Stomach (tissue), 9 donors: ENCODE measurements around the gene MICAL3. TPM values are rescaled to one million over a fixed set of nuclear protein-coding genes. Genes with fewer than 3 reads are reported as not detected.

ENCODE experiments used
- DNase-seq, 2 donors: peaks; one replicate each; pipeline versions ENCODE4 v3.0.0 to v3.0.0-alpha.2; 2013 to 2019
- H3K27ac ChIP-seq, 5 donors: fragments of 200-600 bp in 4 of 5; sonication (generic) in 4 of 5; one replicate each; pipeline ENCODE4 v1.5.1; 2013 to 2019; ENCODE audit warnings: mild to moderate bottlenecking in 1 of 5, moderate library complexity in 1 of 5
- H3K27me3 ChIP-seq, 3 donors: fragments of 200-600 bp; sonication (generic); one replicate each; pipeline ENCODE4 v1.5.1; 2017 to 2019; ENCODE audit warnings: mixed run types in 1 of 3
- H3K36me3 ChIP-seq, 4 donors: fragments of 200-600 bp; sonication (generic); 1 replicate in 3 of 4; 2 replicates in 1 of 4; pipeline ENCODE4 v1.5.1; 2016 to 2019
- H3K4me1 ChIP-seq, 4 donors: fragments of 200-600 bp; sonication (generic); one replicate each; pipeline ENCODE4 v1.5.1; 2016 to 2019
- H3K4me3 ChIP-seq, 4 donors: fragments of 200-600 bp; sonication (generic) in 3 of 4; one replicate each; pipeline ENCODE4 v1.5.1; 2016 to 2019; ENCODE audit warnings: mild to moderate bottlenecking in 1 of 4
- H3K9me3 ChIP-seq, 4 donors: fragments of 200-600 bp; sonication (generic); one replicate each; pipeline ENCODE4 v1.5.1; 2016 to 2019
- CTCF ChIP-seq, 7 experiments: fragments of 450-650 bp in 4 of 7; fragments of 200-600 bp in 3 of 7; sonication (generic) in 3 of 7; IDR thresholded peaks; one replicate each; pipeline ENCODE4 v1.5.1; 2016 to 2019; ENCODE audit warnings: antibody characterized with exemption in 7 of 7, control low read depth in 2 of 7, mild to moderate bottlenecking in 1 of 7
- EP300 ChIP-seq: sonication (generic); formaldehyde crosslinking; IDR thresholded peaks from one replicate; pipeline ENCODE4 v1.6.1; 2017; ENCODE audit warnings: antibody characterized with exemption
- POLR2A ChIP-seq, 4 donors: fragments of 450-650 bp; IDR thresholded peaks; one replicate each; pipeline ENCODE4 v1.6.1; 2016; ENCODE audit warnings: antibody characterized with exemption in 4 of 4, control low read depth in 2 of 4, mild to moderate bottlenecking in 1 of 4, moderate library complexity in 1 of 4
- POLR2AphosphoS5 ChIP-seq, 3 donors: sonication (generic); formaldehyde crosslinking; IDR thresholded peaks; one replicate each; pipeline ENCODE4 v1.6.1; 2016; ENCODE audit warnings: antibody characterized with exemption in 3 of 3
- WGBS, 5 donors: extraction: QIAGEN DNeasy Blood & Tissue Kit in 3 of 5; methylation state at CpG; one replicate each; pipeline versions ENCODE4 v1.1.5 to v1.1.7; 2013 to 2018; 5-methylcytosine and 5-hydroxymethylcytosine counted together
- intact Hi-C: fragments of 100-400 bp; cut with DNase I; formaldehyde crosslinking; loops from one replicate; pipeline ENCODE4 v1.15.1; 2023; ENCODE audit warnings: low total_unique reads
- polyA plus RNA-seq, 3 donors: library from polyadenylated mRNA; stranded (reverse); fragments of 200-250 nt; gene quantifications; one replicate each; pipeline ENCODE4 v1.2.3, GENCODE V29; 2013
- small RNA-seq, 4 donors: library from RNA; depleted of rRNA; stranded (forward); fragments of <200 nt; gene quantifications; one replicate each; pipeline ENCODE3, GENCODE V24; 2016
- total RNA-seq, 5 donors: library from RNA; depleted of rRNA; stranded (reverse); fragments of >200 nt; gene quantifications; one replicate each; pipeline versions ENCODE4 v1.1.0 to v1.2.3, GENCODE V29; 2014 to 2016
- donor health status: healthy with polysubstance abuse.
- donor health status: Bipolar disorder and iron deficiency.
- donor health status: healthy.

The MICAL3 gene
- total and polyA plus RNA-seq, 8 donors, result 3.5 to 130 (median 24.0) TPM

- Histone ChIP-seq H3K4me3 (no peak overlapping the region), H3K27me3 (no peaks in the 10 kb centered on the region), H3K27ac (no peak overlapping the region), H3K4me1 (peaks cover 0 to 12% (median 9%) of the 10 kb centered on the region in 4 donors), H3K36me3 (peaks cover 0 to 61% (median 54%) of the 10 kb centered on the region in 4 donors), H3K9me3 (no peaks in the 10 kb centered on the region)
- WGBS, 5 donors, result 88 to 97% (median 93%) methylated on average over 25 to 36 of the region's 36 CpGs
- intact Hi-C loops, result no loop called here
- DNase-seq, result no peak
- TF ChIP-seq EP300 (no peak), POLR2A (IDR thresholded peaks at IDR 0.05) (no peak), CTCF (IDR thresholded peaks at IDR 0.05) (no peak), POLR2AphosphoS5 (IDR thresholded peaks at IDR 0.05) (no peak)
Observed at GRCh38 chr22:17739196-17739975, 285.0 kb downstream of the MICAL3 start.

GRCh38 chr22:17738386-17739128 is 285.8 kb downstream of the MICAL3 start:
- no peaks in the 10 kb centered on the region for H3K27me3 ChIP-seq
- H3K4me3 ChIP-seq, result no peak overlapping the region
- TF ChIP-seq POLR2AphosphoS5 (IDR thresholded peaks at IDR 0.05), result no peak
- no peak for TF ChIP-seq CTCF (IDR thresholded peaks at IDR 0.05)
- 90 to 95% (median 91%) methylated on average over 19 to 21 of the region's 21 CpGs for WGBS, 5 donors
- no peak overlapping the region for H3K27ac ChIP-seq
- H3K36me3 ChIP-seq, result peaks cover 4 to 66% (median 59%) of the 10 kb centered on the region in 4 donors
- H3K9me3 ChIP-seq, result no peaks in the 10 kb centered on the region
- intact Hi-C loops, result no loop called here
- H3K4me1 ChIP-seq, result peaks cover 0 to 6% (median 5%) of the 10 kb centered on the region in 4 donors
- DNase-seq, result no peak

Small RNAs within 50 kb of the gene (small RNA-seq; reads per million reads assigned to genes)
- gene MIR3198-1, result 0 reads per million in 4 donors
- 0 reads per million in 4 donors for gene MIR648

Other genes starting within 250 kb of the MICAL3 start
- gene PEX26, start 53.4 kb upstream of the MICAL3 start, total RNA-seq, result 100 to 1,000 TPM in 1 of 5 donors, 10 to 100 TPM in 4; 11.7 to 564 (median 17.9) TPM
- gene PEX26, start 53.4 kb upstream of the MICAL3 start, polyA plus RNA-seq, result 10 to 100 TPM in 2 of 3 donors, 1 to 10 TPM in 1; 6.7 to 20.5 (median 12.7) TPM
- not detected for gene TUBA8, start 86.2 kb upstream of the MICAL3 start, total RNA-seq
- gene TUBA8, start 86.2 kb upstream of the MICAL3 start, polyA plus RNA-seq, result 1 to 10 TPM; 3.1 to 4.1 (median 3.5) TPM
- 1 to 10 TPM in 3 of 5 donors, under 1 TPM in 1, not detected in 1; 0.29 to 5.1 (median 2.9) TPM for gene USP18, start 125.6 kb upstream of the MICAL3 start, total RNA-seq
- gene USP18, start 125.6 kb upstream of the MICAL3 start, polyA plus RNA-seq, result 1 to 10 TPM; 5.4 to 9.6 (median 5.8) TPM